K562 (cell line): ENCODE results near the gene SLC2A4RG. TPM values are rescaled to one million over a fixed set of nuclear protein-coding genes. Genes with fewer than 3 reads are reported as not detected.

Source experiments
- CBX1 ChIP-seq: sonication (generic); IDR thresholded peaks from 2 replicates; pipeline ENCODE4 v1.6.1; 2016; ENCODE audit warnings: antibody characterized with exemption, low read depth, mild to moderate bottlenecking
- CSDE1 ChIP-seq, 2 experiments: fragments of 450-650 bp; IDR thresholded peaks; 2 replicates each; pipeline ENCODE4 v1.6.1; 2016; ENCODE audit warnings: mild to moderate bottlenecking in 1 of 2
- ETV1 ChIP-seq: fragments of 450-650 bp; conservative IDR thresholded peaks from 2 replicates; pipeline ENCODE4 v1.6.1; 2016; ENCODE audit warnings: missing genetic modification characterization, control low read depth, low read depth, missing compliant biosample characterization
- FOXP4 ChIP-seq: sonication (generic); formaldehyde crosslinking; IDR thresholded peaks from 2 replicates; pipeline ENCODE4 v1.8.0; 2022; ENCODE audit warnings: mild to moderate bottlenecking, missing genetic modification reagents, borderline replicate concordance
- GTF2F1 ChIP-seq: IDR thresholded peaks from 2 replicates; pipeline ENCODE4 v1.6.1; 2011; ENCODE audit warnings: low read depth, low read length, improper control_type of control experiment
- MAFF ChIP-seq: IDR thresholded peaks from 2 replicates; pipeline ENCODE4 v1.6.1; 2012; ENCODE audit warnings: low read length, improper control_type of control experiment
- MAZ ChIP-seq, 2 experiments: fragments of 450-650 bp in 1 of 2; sonication (generic) in 1 of 2; formaldehyde crosslinking; IDR thresholded peaks in 1 of 2; conservative IDR thresholded peaks in 1 of 2; 2 replicates each; pipeline versions ENCODE4 v1.4.0 to v1.5.0; 2020; ENCODE audit warnings: mild to moderate bottlenecking in 1 of 2, missing genetic modification reagents in 1 of 2
- NFXL1 ChIP-seq: fragments of 450-650 bp; formaldehyde crosslinking; IDR thresholded peaks from 2 replicates; pipeline ENCODE4 v1.4.0; 2021; ENCODE audit warnings: mild to moderate bottlenecking
- NR2C2 ChIP-seq, 2 experiments: fragments of 200-800 bp in 1 of 2; sonication (Bioruptor generic) in 1 of 2; sonication (generic) in 1 of 2; formaldehyde crosslinking in 1 of 2; IDR thresholded peaks; 2 replicates each; pipeline versions ENCODE4 v1.6.1 to v1.8.0; 2016 to 2022; ENCODE audit warnings: mild to moderate bottlenecking in 1 of 2, missing compliant biosample characterization in 1 of 2, missing genetic modification characterization in 1 of 2, missing genetic modification reagents in 1 of 2
- NR2F6 ChIP-seq: fragments of 450-650 bp; formaldehyde crosslinking; IDR thresholded peaks from 2 replicates; pipeline ENCODE4 v1.4.0; 2020; ENCODE audit warnings: mild to moderate bottlenecking
- OTX1 ChIP-seq: fragments of 450-650 bp; formaldehyde crosslinking; IDR thresholded peaks from 2 replicates; pipeline ENCODE4 v1.4.0; 2022; ENCODE audit warnings: mild to moderate bottlenecking
- TAF1 ChIP-seq: IDR thresholded peaks from 2 replicates; pipeline ENCODE4 v1.6.1; 2011; ENCODE audit warnings: mild to moderate bottlenecking, low read length, moderate library complexity; ENCODE audit not compliant: insufficient read depth, control insufficient read depth, severe bottlenecking; ENCODE audit errors: extremely low read depth
- TAL1 ChIP-seq: fragments of 450-650 bp; IDR thresholded peaks from 2 replicates; pipeline ENCODE4 v1.6.1; 2016; ENCODE audit warnings: mild to moderate bottlenecking
- ZKSCAN3 ChIP-seq: fragments of 250-450 bp; sonication (Bioruptor Pico); IDR thresholded peaks from 2 replicates; pipeline ENCODE4 v1.4.0; 2020
- ZNF263 ChIP-seq: sonication (generic); formaldehyde crosslinking; IDR thresholded peaks from 2 replicates; pipeline ENCODE4 v1.8.0; 2022; ENCODE audit warnings: mild to moderate bottlenecking, missing genetic modification reagents, borderline replicate concordance
- ZNF274 ChIP-seq: IDR thresholded peaks from 2 replicates; pipeline ENCODE4 v1.6.1; 2011; ENCODE audit warnings: low read depth, mild to moderate bottlenecking, low read length, moderate library complexity, borderline replicate concordance
- ZNF717 ChIP-seq: fragments of 250-450 bp; sonication (Bioruptor Pico); IDR thresholded peaks from 2 replicates; pipeline ENCODE4 v1.5.0; 2021
- polyA plus RNA-seq, 8 experiments: library from polyadenylated mRNA; depleted of rRNA in 4 of 8; stranded (reverse) in 5 of 8; unstranded in 3 of 8; fragments of >200 nt; fragmentation: Nextera tagmentation in 2 of 8; fragmentation: Illumina TruSeq in 1 of 8; extraction: Ambion mirVana in 2 of 8; extraction: Trizol in 1 of 8; gene quantifications; 2 replicates each; pipeline versions ENCODE4 v1.2.1 to v1.2.3, GENCODE V29; 2011 to 2014; ENCODE audit warnings: inconsistent platforms in 1 of 8, missing spikeins in 1 of 8
- total RNA-seq, 7 experiments: library from RNA; depleted of rRNA in 6 of 7; stranded (reverse); fragments of >200 nt in 6 of 7; fragmentation: Illumina TruSeq in 2 of 7; extraction: Trizol in 2 of 7; gene quantifications; 2 replicates each; pipeline versions ENCODE4 v1.2.1 to v1.2.3, GENCODE V29; 2011 to 2021; ENCODE audit warnings: low replicate concordance in 1 of 7
- TF ChIP-seq, protein P1 (sequence below): fragments of 450-650 bp; IDR thresholded peaks from 2 replicates; pipeline ENCODE4 v1.7.0; 2016; ENCODE audit warnings: borderline replicate concordance
- TF ChIP-seq, protein P2 (sequence below): fragments of 450-650 bp; formaldehyde crosslinking; IDR thresholded peaks from 2 replicates; pipeline ENCODE4 v1.4.0; 2020; ENCODE audit warnings: mild to moderate bottlenecking, moderate library complexity
- TF ChIP-seq, protein P3 (sequence below): fragments of 250-450 bp; sonication (Bioruptor Pico); IDR thresholded peaks from 2 replicates; pipeline ENCODE4 v1.8.0; 2021; ENCODE audit warnings: moderate library complexity, mild to moderate bottlenecking, inconsistent platforms

The SLC2A4RG gene
- total and polyA plus RNA-seq, 9 of the 15 experiments (the other 6 are each of a cell fraction or from before 2014, with no cell fraction given): 0.34 to 97.3 (median 26.5) TPM

DNA sequence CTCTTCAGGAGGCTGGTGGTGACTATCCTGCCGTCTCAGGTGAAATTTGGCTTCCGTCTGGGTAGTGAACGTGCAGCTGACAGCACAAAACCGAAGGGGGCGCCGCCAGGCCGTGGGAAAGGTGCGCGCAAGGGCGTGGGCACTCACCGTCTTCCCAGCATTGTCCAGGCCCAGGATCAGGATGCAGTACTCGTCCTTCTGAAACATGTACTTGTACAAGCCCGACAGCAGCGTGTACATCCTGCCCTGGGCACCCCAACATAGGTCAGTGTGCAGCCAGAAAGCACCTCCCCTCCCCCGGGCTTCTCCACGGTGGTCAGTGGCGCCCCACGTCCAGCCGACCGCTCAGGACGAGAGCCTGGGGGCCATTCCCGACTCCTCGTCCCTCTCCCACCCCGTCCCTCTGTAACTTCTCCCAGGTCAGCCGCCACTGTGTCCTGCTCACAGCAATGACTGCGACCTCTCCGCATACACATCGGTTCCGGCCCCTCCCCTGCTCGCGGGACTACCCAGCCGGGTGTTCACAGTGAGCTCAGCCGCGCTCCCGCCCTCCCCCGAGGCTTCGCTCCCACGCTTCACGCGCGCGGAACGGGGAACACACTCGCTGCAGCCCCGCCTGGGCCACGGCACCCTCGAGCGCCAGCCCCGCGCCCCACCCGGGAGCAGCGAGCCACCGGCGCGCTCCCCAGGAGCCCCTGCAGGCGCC lies 32.6 kb upstream of the SLC2A4RG start (continued):
- TF ChIP-seq CSDE1 (IDR thresholded peaks at IDR 0.05) (no peak), GTF2F1 (no peak), ZNF274 (no peak), ZKSCAN3 (CRISPR knock-in tag) (no peak), TAL1 (no peak), TAF1 (peak; percentile 55), ETV1 (tag) (no peak; the same call in 1 of the 2 replicates), NFXL1 (CRISPR knock-in tag) (no peak), NR2C2 (CRISPR knock-in tag; IDR thresholded peaks at IDR 0.05) (peak; percentile 80), NR2C2 (tag; IDR thresholded peaks at IDR 0.05) (no peak), ZNF263 (CRISPR knock-in tag) (peak; percentile 66; the same call in 1 of the 2 replicates), ZNF717 (CRISPR knock-in tag) (no peak), MAFF (no peak), FOXP4 (no peak; the same call in 1 of the 2 replicates), MAZ (CRISPR knock-in tag; conservative IDR thresholded peaks at IDR 0.05 in 1 of 2, IDR thresholded peaks at IDR 0.05 in 1 of 2) (peak in 1 of 2 experiments; percentile 50; a peak in 1 of 4 replicates), CBX1 (no peak), NR2F6 (no peak), OTX1 (peak; percentile 17; the same call in 1 of the 2 replicates)
- TF ChIP-seq, protein P1, sequence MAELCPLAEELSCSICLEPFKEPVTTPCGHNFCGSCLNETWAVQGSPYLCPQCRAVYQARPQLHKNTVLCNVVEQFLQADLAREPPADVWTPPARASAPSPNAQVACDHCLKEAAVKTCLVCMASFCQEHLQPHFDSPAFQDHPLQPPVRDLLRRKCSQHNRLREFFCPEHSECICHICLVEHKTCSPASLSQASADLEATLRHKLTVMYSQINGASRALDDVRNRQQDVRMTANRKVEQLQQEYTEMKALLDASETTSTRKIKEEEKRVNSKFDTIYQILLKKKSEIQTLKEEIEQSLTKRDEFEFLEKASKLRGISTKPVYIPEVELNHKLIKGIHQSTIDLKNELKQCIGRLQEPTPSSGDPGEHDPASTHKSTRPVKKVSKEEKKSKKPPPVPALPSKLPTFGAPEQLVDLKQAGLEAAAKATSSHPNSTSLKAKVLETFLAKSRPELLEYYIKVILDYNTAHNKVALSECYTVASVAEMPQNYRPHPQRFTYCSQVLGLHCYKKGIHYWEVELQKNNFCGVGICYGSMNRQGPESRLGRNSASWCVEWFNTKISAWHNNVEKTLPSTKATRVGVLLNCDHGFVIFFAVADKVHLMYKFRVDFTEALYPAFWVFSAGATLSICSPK: no peak
- TF ChIP-seq, protein P2, sequence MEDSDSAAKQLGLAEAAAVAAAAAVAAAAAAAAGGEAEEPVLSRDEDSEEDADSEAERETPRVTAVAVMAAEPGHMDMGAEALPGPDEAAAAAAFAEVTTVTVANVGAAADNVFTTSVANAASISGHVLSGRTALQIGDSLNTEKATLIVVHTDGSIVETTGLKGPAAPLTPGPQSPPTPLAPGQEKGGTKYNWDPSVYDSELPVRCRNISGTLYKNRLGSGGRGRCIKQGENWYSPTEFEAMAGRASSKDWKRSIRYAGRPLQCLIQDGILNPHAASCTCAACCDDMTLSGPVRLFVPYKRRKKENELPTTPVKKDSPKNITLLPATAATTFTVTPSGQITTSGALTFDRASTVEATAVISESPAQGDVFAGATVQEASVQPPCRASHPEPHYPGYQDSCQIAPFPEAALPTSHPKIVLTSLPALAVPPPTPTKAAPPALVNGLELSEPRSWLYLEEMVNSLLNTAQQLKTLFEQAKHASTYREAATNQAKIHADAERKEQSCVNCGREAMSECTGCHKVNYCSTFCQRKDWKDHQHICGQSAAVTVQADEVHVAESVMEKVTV (CRISPR knock-in tag): peak; percentile 58; the same call in 1 of the 2 replicates
- TF ChIP-seq, protein P3, sequence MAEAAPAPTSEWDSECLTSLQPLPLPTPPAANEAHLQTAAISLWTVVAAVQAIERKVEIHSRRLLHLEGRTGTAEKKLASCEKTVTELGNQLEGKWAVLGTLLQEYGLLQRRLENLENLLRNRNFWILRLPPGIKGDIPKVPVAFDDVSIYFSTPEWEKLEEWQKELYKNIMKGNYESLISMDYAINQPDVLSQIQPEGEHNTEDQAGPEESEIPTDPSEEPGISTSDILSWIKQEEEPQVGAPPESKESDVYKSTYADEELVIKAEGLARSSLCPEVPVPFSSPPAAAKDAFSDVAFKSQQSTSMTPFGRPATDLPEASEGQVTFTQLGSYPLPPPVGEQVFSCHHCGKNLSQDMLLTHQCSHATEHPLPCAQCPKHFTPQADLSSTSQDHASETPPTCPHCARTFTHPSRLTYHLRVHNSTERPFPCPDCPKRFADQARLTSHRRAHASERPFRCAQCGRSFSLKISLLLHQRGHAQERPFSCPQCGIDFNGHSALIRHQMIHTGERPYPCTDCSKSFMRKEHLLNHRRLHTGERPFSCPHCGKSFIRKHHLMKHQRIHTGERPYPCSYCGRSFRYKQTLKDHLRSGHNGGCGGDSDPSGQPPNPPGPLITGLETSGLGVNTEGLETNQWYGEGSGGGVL (CRISPR knock-in tag): no peak
